H1 (cell line): ENCODE results near the gene CWC15. TPM values are rescaled to one million over a fixed set of nuclear protein-coding genes. Genes with fewer than 3 reads are reported as not detected.

Experiments used
- CTCF ChIA-PET: fragments of 300-600 bp; sonication (Branson Sonifier 250); formaldehyde crosslinking; loops from one replicate; lab custom pipeline; 2021; ENCODE audit not compliant: partially characterized antibody; lab: Charles Lee
- POLR2A ChIA-PET: fragments of 300-600 bp; sonication (Branson Sonifier 250); formaldehyde crosslinking; loops from one replicate; lab custom pipeline; 2021; ENCODE audit warnings: inconsistent platforms; ENCODE audit not compliant: partially characterized antibody; lab: Charles Lee
- DNase-seq, 2 experiments: peaks; one replicate each; pipeline versions ENCODE4 v3.0.0 to v3.0.0-alpha.2; 2010 to 2022; ENCODE audit warnings: low spot score in 2 of 2, low read depth in 1 of 2, mixed read lengths in 1 of 2
- FAIRE-seq: peaks from 2 replicates; lab custom pipeline; 2011; peaks lifted over from hg19 to GRCh38; lab: Jason Lieb, UNC
- H2AFZ ChIP-seq: 2 replicates; pipeline ENCODE4 v1.8.1; 2012; ENCODE audit warnings: low read length, inconsistent platforms
- H2AK5ac ChIP-seq: 2 replicates; pipeline ENCODE4 v1.6.1; 2013; ENCODE audit warnings: low read depth, low read length
- H2BK120ac ChIP-seq: replicated peaks from 2 replicates; pipeline ENCODE3; 2013; ENCODE audit warnings: low read depth, low read length, inconsistent platforms
- H2BK12ac ChIP-seq: 2 replicates; pipeline ENCODE4 v1.6.1; 2013; ENCODE audit warnings: low read depth, low read length
- H2BK15ac ChIP-seq: 2 replicates; pipeline ENCODE4 v1.6.1; 2013; ENCODE audit warnings: low read length
- H2BK20ac ChIP-seq: 2 replicates; pipeline ENCODE4 v1.6.1; 2013; ENCODE audit warnings: low read length
- H2BK5ac ChIP-seq: 2 replicates; pipeline ENCODE4 v1.6.1; 2013; ENCODE audit warnings: low read depth, low read length
- H3K14ac ChIP-seq: 2 replicates; pipeline ENCODE4 v1.6.1; 2013; ENCODE audit warnings: inconsistent platforms; ENCODE audit not compliant: insufficient read length
- H3K18ac ChIP-seq: 2 replicates; pipeline ENCODE4 v1.6.1; 2013; ENCODE audit warnings: low read length; ENCODE audit errors: extremely low read depth
- H3K23ac ChIP-seq: 2 replicates; pipeline ENCODE4 v1.6.1; 2013; ENCODE audit warnings: inconsistent platforms; ENCODE audit not compliant: insufficient read length
- H3K23me2 ChIP-seq: 2 replicates; pipeline ENCODE4 v1.6.1; 2013; ENCODE audit warnings: low read depth, low read length
- H3K27ac ChIP-seq: 2 replicates; pipeline ENCODE4 v1.6.1; 2011; ENCODE audit warnings: low read depth, low read length, inconsistent platforms
- H3K27me3 ChIP-seq, 4 experiments: replicated peaks in 1 of 4; 1 replicate in 1 of 4; 2 replicates in 3 of 4; pipeline versions ENCODE4 v1.6.1 to v1.8.1; 2011 to 2013; ENCODE audit warnings: low read length in 3 of 4, mild to moderate bottlenecking in 3 of 4, inconsistent platforms in 2 of 4, mixed read lengths in 2 of 4, moderate library complexity in 1 of 4; ENCODE audit not compliant: control insufficient read depth in 3 of 4, insufficient read depth in 3 of 4; ENCODE audit errors: extremely low read depth in 1 of 4
- H3K36me3 ChIP-seq, 4 experiments: 2 replicates each; pipeline versions ENCODE4 v1.6.1 to v1.8.1; 2011 to 2013; ENCODE audit warnings: mild to moderate bottlenecking in 4 of 4, low read length in 3 of 4, moderate library complexity in 2 of 4, control low read depth in 1 of 4, inconsistent platforms in 1 of 4; ENCODE audit not compliant: insufficient read depth in 4 of 4, control insufficient read depth in 2 of 4
- H3K4ac ChIP-seq: replicated peaks from 2 replicates; pipeline ENCODE3; 2013; ENCODE audit warnings: low read length, low read depth, mixed read lengths, inconsistent platforms; ENCODE audit not compliant: insufficient read length
- H3K4me1 ChIP-seq, 4 experiments: replicated peaks in 1 of 4; 1 replicate in 1 of 4; 2 replicates in 3 of 4; pipeline versions ENCODE4 v1.6.1 to v1.8.1; 2011 to 2013; ENCODE audit warnings: low read length in 3 of 4, inconsistent platforms in 2 of 4, mixed read lengths in 1 of 4; ENCODE audit not compliant: insufficient read depth in 4 of 4, control insufficient read depth in 3 of 4
- H3K4me2 ChIP-seq, 2 experiments: 2 replicates each; pipeline versions ENCODE4 v1.6.1 to v1.8.1; 2011 to 2013; ENCODE audit warnings: low read depth in 2 of 2, low read length in 2 of 2, control low read depth in 1 of 2, inconsistent platforms in 1 of 2, mild to moderate bottlenecking in 1 of 2; ENCODE audit not compliant: insufficient read depth in 1 of 2
- H3K4me3 ChIP-seq, 4 experiments: fragments of 200-600, 300-600 bp in 1 of 4; sonication (generic), shearing (Covaris generic), sonication (Bioruptor Twin) in 1 of 4; 2 replicates each; pipeline versions ENCODE4 v1.5.1 to v1.8.1; 2011 to 2016; ENCODE audit warnings: low read length in 4 of 4, low read depth in 3 of 4, control low read depth in 2 of 4, inconsistent platforms in 2 of 4, mild to moderate bottlenecking in 2 of 4, mixed read lengths in 1 of 4, moderate library complexity in 1 of 4; ENCODE audit not compliant: insufficient read depth in 2 of 4; ENCODE audit errors: extremely low read depth in 1 of 4
- H3K56ac ChIP-seq: replicated peaks from 2 replicates; pipeline ENCODE3; 2013; ENCODE audit warnings: low read depth, mild to moderate bottlenecking, mixed read lengths, low read length, inconsistent platforms; ENCODE audit not compliant: insufficient read length
- H3K79me1 ChIP-seq: 2 replicates; pipeline ENCODE4 v1.6.1; 2013; ENCODE audit warnings: low read depth, low read length, control low read depth
- H3K79me2 ChIP-seq, 2 experiments: 2 replicates each; pipeline versions ENCODE4 v1.6.1 to v1.8.1; 2012 to 2013; ENCODE audit warnings: low read length in 2 of 2, mild to moderate bottlenecking in 2 of 2, inconsistent platforms in 1 of 2; ENCODE audit not compliant: insufficient read depth in 2 of 2, control insufficient read depth in 1 of 2
- H3K9ac ChIP-seq, 4 experiments: replicated peaks in 1 of 4; 1 replicate in 1 of 4; 2 replicates in 3 of 4; pipeline versions ENCODE4 v1.6.1 to v1.8.1; 2011 to 2013; ENCODE audit warnings: low read depth in 3 of 4, low read length in 3 of 4, control low read depth in 2 of 4, mild to moderate bottlenecking in 2 of 4, moderate library complexity in 2 of 4, inconsistent platforms in 1 of 4; ENCODE audit errors: extremely low read depth in 1 of 4
- H3K9me3 ChIP-seq, 2 experiments: 2 replicates each; pipeline versions ENCODE4 v1.6.1 to v1.8.1; 2012 to 2013; ENCODE audit warnings: mild to moderate bottlenecking in 2 of 2, moderate library complexity in 2 of 2, control low read depth in 1 of 2, inconsistent platforms in 1 of 2, low read depth in 1 of 2, low read length in 1 of 2, mixed read lengths in 1 of 2; ENCODE audit not compliant: insufficient read depth in 2 of 2
- H4K20me1 ChIP-seq, 2 experiments: replicated peaks in 1 of 2; 2 replicates each; pipeline versions ENCODE3 to v1.8.1; 2011 to 2013; ENCODE audit warnings: inconsistent platforms in 2 of 2, low read length in 2 of 2, mild to moderate bottlenecking in 1 of 2; ENCODE audit not compliant: insufficient read depth in 2 of 2, control insufficient read depth in 1 of 2
- H4K5ac ChIP-seq: 2 replicates; pipeline ENCODE4 v1.6.1; 2013; ENCODE audit warnings: low read length, low read depth, mixed read lengths, inconsistent platforms; ENCODE audit not compliant: insufficient read length
- H4K8ac ChIP-seq: 2 replicates; pipeline ENCODE4 v1.8.0; 2013; ENCODE audit warnings: mild to moderate bottlenecking, moderate library complexity, low read length, inconsistent platforms; ENCODE audit not compliant: insufficient read depth; ENCODE audit errors: extremely low read depth
- H4K91ac ChIP-seq: replicated peaks from 2 replicates; pipeline ENCODE3; 2013; ENCODE audit warnings: low read length, mixed read lengths, inconsistent platforms; ENCODE audit not compliant: insufficient read length
- ASH2L ChIP-seq: fragments of 200-600, 300-600 bp; sonication (generic); IDR thresholded peaks from one replicate; pipeline ENCODE4 v1.7.1; 2017; ENCODE audit warnings: low read length
- GTF2F1 ChIP-seq: IDR thresholded peaks from 2 replicates; pipeline ENCODE4 v1.6.1; 2012; ENCODE audit warnings: low read depth, low read length, improper control_type of control experiment, borderline replicate concordance
- POLR2AphosphoS5 ChIP-seq: IDR thresholded peaks from 2 replicates; pipeline ENCODE4 v1.6.1; 2011; ENCODE audit warnings: low read depth, low read length
- WGBS, 2 experiments: shearing (Covaris generic) in 1 of 2; methylation state at CpG; one replicate each; pipeline versions ENCODE4 v1.1.6 to v1.1.7; 2013 to 2015; ENCODE audit warnings: low lambda C conversion rate in 2 of 2, mixed read lengths in 2 of 2, inconsistent platforms in 1 of 2, low coverage in 1 of 2, missing lambda C conversion rate in 1 of 2; ENCODE audit not compliant: insufficient replicate concordance in 2 of 2, insufficient coverage in 1 of 2, insufficient read length in 1 of 2; ENCODE audit errors: extremely low coverage in 1 of 2, missing lambda C conversion rate in 1 of 2; 5-methylcytosine and 5-hydroxymethylcytosine counted together
- polyA plus RNA-seq, 7 experiments: library from polyadenylated mRNA; depleted of rRNA in 3 of 7; stranded (reverse) in 5 of 7; unstranded in 2 of 7; fragments of >200 nt in 5 of 7; fragments of 200-250 nt in 2 of 7; gene quantifications; 1 replicate in 5 of 7; 2 replicates in 1 of 7; 4 replicates in 1 of 7; pipeline versions ENCODE4 v1.2.1 to v1.2.3, GENCODE V29; 2011 to 2013; ENCODE audit warnings: missing spikeins in 2 of 7, mixed read lengths in 2 of 7
- total RNA-seq: library from RNA; stranded (reverse); fragmentation: NEBNext Ultra II Directional; extraction: Animal tissue kit (Norgen Biotek cat#: 25700); gene quantifications from 2 replicates; pipeline ENCODE4 v1.2.1, GENCODE V29; 2021

The CWC15 gene
- total and polyA plus RNA-seq, 2 of the 8 experiments (the other 6 are each of a cell fraction or from before 2014, with no cell fraction given), result 15.7 to 59.4 TPM

DNA sequence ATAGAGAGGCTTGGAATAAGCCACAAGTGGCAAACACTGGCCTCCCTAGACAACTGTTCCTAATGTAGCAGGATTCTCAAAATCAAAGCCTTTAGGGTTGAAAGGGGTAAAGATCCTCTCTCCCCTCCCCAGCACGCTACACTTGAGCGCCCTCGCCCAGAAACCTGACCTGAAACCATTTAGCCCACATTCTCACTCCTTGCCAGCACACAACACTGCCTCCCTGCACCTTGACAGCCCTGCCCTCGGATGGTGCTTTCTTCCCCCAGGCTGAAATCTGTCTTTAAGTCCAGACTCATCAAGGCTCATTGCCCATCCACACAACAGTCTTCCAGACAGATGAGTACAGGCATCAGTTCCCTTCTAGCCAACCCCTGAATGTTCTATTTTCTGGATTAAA, 26.5 kb downstream of the CWC15 start:
- no peak overlapping the region for H2BK5ac ChIP-seq
- no peak overlapping the region for H3K23ac ChIP-seq
- no peak overlapping the region for H3K4me3 ChIP-seq
- H2BK20ac ChIP-seq, result no peak overlapping the region
- no peak overlapping the region for H2AK5ac ChIP-seq
- H2BK120ac ChIP-seq, result no peak overlapping the region
- no peak overlapping the region for H2BK12ac ChIP-seq
- POLR2A ChIA-PET, result no interaction called here
- no peaks in the 10 kb centered on the region for H3K23me2 ChIP-seq
- H4K91ac ChIP-seq, result no peak overlapping the region
- WGBS, 2 experiments, result 81% methylated on average over 4 of the region's 4 CpGs; no CpG with 5 or more reads in 1 of the 2 experiments
- CTCF ChIA-PET, result no interaction called here
- FAIRE-seq, result no peak
- no peak overlapping the region for H3K4ac ChIP-seq
- H3K9ac ChIP-seq, result no peak overlapping the region
- no peaks in the 10 kb centered on the region for H3K36me3 ChIP-seq
- no peak overlapping the region for H3K56ac ChIP-seq
- no peak overlapping the region for H3K14ac ChIP-seq
- no peak overlapping the region for H3K27ac ChIP-seq
- no peak overlapping the region for H4K5ac ChIP-seq
- no peak overlapping the region for H2AFZ ChIP-seq
- H3K27me3 ChIP-seq, result no peaks in the 10 kb centered on the region
- no peak for DNase-seq
- no peak overlapping the region for H3K4me2 ChIP-seq
- H3K79me2 ChIP-seq, result no peaks in the 10 kb centered on the region
- H3K79me1 ChIP-seq, result no peaks in the 10 kb centered on the region
- no peak overlapping the region for H2BK15ac ChIP-seq
- H4K20me1 ChIP-seq, result no peaks in the 10 kb centered on the region
- H3K9me3 ChIP-seq, result no peaks in the 10 kb centered on the region
- no peak overlapping the region for H3K18ac ChIP-seq
- H3K4me1 ChIP-seq, result 0 out of 7 replicates have a peak, but pooled peaks cover 0 to 1% (median 0%) of the 10 kb centered on the region in 4 experiments
- no peak overlapping the region for H4K8ac ChIP-seq
- TF ChIP-seq POLR2AphosphoS5 (no peak), ASH2L (no peak), GTF2F1 (no peak)
